CD8-positive, alpha-beta memory T cell (primary cell): ENCODE measurements around the gene BTNL9. TPM values are rescaled to one million over a fixed set of nuclear protein-coding genes. Genes with fewer than 3 reads are reported as not detected.
"Not testable (repeated sequence)": the region's sequence is repeated elsewhere in the genome, so short reads cannot be mapped to it uniquely, and the experiment has no call there.

Experiments used
- CTCF ChIA-PET: fragments of 350-600 bp; sonication (Branson Sonifier 250); formaldehyde crosslinking; loops from one replicate; lab custom pipeline; 2021; ENCODE audit warnings: antibody characterized with exemption; lab: Charles Lee
- POLR2A ChIA-PET: fragments of 350-600 bp; sonication (Branson Sonifier 250); formaldehyde crosslinking; loops from one replicate; lab custom pipeline; 2021; ENCODE audit warnings: antibody characterized with exemption; lab: Charles Lee
- DNase-seq, 5 donors: peaks; one replicate each; pipeline versions ENCODE4 v3.0.0 to v3.0.0-alpha.2; 2020 to 2022; ENCODE audit warnings: mixed read lengths in 1 of 5
- H3K27ac ChIP-seq: one replicate; pipeline ENCODE4 v1.7.0; 2013; ENCODE audit warnings: low read depth, mild to moderate bottlenecking, low read length, moderate library complexity
- H3K27me3 ChIP-seq: 2 replicates; pipeline ENCODE4 v1.7.0; 2013; ENCODE audit warnings: low read length, mild to moderate bottlenecking; ENCODE audit not compliant: insufficient read depth, poor library complexity, severe bottlenecking
- H3K36me3 ChIP-seq: 2 replicates; pipeline ENCODE4 v1.7.0; 2013; ENCODE audit warnings: mild to moderate bottlenecking, low read length, moderate library complexity; ENCODE audit not compliant: insufficient read depth
- H3K4me1 ChIP-seq: 2 replicates; pipeline ENCODE4 v1.7.0; 2013; ENCODE audit warnings: mild to moderate bottlenecking, low read length, moderate library complexity; ENCODE audit not compliant: insufficient read depth
- H3K4me3 ChIP-seq: 2 replicates; pipeline ENCODE4 v1.7.0; 2013; ENCODE audit warnings: mild to moderate bottlenecking, low read length
- H3K9me3 ChIP-seq: 2 replicates; pipeline ENCODE4 v1.7.0; 2013; ENCODE audit warnings: mild to moderate bottlenecking, low read length
- H3K27ac Mint-ChIP-seq, 8 donors: one replicate each; pipeline ENCODE4 v1.8.0; 2020 to 2021; ENCODE audit warnings: mixed read lengths in 8 of 8, mild to moderate bottlenecking in 6 of 8, inconsistent platforms in 3 of 8, moderate library complexity in 3 of 8
- H3K27me3 Mint-ChIP-seq, 2 donors: one replicate each; pipeline ENCODE4 v1.8.0; 2020 to 2021; ENCODE audit warnings: mixed read lengths in 2 of 2, mild to moderate bottlenecking in 1 of 2, moderate library complexity in 1 of 2
- H3K36me3 Mint-ChIP-seq, 3 donors: one replicate each; pipeline ENCODE4 v1.8.0; 2020 to 2021; ENCODE audit warnings: mixed read lengths in 3 of 3, inconsistent platforms in 1 of 3, mild to moderate bottlenecking in 1 of 3
- H3K4me1 Mint-ChIP-seq, 3 donors: one replicate each; pipeline ENCODE4 v1.8.0; 2020 to 2021; ENCODE audit warnings: mixed read lengths in 3 of 3, inconsistent platforms in 1 of 3, mild to moderate bottlenecking in 1 of 3
- H3K4me3 Mint-ChIP-seq, 7 donors: one replicate each; pipeline ENCODE4 v1.8.0; 2020 to 2021; ENCODE audit warnings: mixed read lengths in 7 of 7, mild to moderate bottlenecking in 6 of 7, moderate library complexity in 4 of 7, inconsistent platforms in 2 of 7
- H3K9me3 Mint-ChIP-seq, 5 donors: one replicate each; pipeline ENCODE4 v1.8.0; 2020 to 2022; ENCODE audit warnings: mixed read lengths in 5 of 5, mild to moderate bottlenecking in 3 of 5, moderate library complexity in 2 of 5, inconsistent platforms in 1 of 5
- polyA plus RNA-seq: library from polyadenylated mRNA; unstranded; fragments of 300-500 nt; fragmentation: Illumina TruSeq; gene quantifications from one replicate; pipeline ENCODE4 v1.2.3, GENCODE V29; 2021
- total RNA-seq, 2 experiments: library from RNA; stranded (reverse); gene quantifications; one replicate each; pipeline ENCODE4 v1.2.3, GENCODE V29; 2021

Gene BTNL9
- not detected for total RNA-seq
- not detected for polyA plus RNA-seq

DNA sequence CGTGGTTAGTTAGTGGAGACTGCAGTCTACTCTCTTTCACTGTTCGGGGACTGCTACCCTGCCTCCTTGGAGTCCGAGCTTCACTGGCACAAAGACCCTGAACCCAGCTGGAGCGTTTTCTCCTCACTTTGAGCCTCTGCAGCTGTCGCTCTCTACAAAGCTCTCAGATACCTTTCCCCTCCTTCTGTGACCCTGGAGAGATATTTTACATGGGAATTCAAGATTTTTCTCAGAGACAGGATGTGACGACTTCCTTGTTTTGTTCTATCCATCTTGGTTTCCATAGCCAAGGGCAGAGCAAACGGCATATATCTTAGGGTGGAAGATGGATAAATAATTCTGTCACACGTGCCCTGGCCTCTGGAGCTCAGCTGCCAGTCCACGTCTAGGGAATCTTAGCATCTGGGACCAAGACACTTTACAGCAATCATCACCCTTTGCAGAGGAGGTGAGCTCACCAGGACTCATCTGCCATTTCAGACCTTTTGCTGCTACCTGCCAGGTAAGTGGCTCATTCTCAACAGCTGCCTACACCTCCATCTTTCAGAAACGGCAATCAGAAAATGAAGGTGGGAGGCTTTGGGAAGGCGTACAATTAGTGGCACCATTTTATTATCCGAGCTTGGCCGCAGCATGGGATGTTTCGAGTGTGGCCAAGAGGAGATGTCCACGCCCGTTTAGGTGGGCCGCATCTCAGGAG, at the start of gene BTNL9:
TSS of gene BTNL9 (plus strand) at position 336 of the 700 bp plus-strand sequence. CDS start 5,224 bp downstream, outside the sequence.
- H3K4me1 ChIP-seq = no peaks in the 10 kb centered on the region
- no peaks in the 10 kb centered on the region for H3K36me3 ChIP-seq
- H3K4me3 ChIP-seq = no peak within 1 kb of the TSS
- no peaks in the 10 kb centered on the region for H3K9me3 Mint-ChIP-seq
- H3K27ac Mint-ChIP-seq = peak within 1 kb of the TSS in 1 of 8 donors; percentile 26
- no peak within 1 kb of the TSS for H3K27ac ChIP-seq
- peaks cover 18 to 44% of the 10 kb centered on the region in 2 donors for H3K27me3 Mint-ChIP-seq
- POLR2A ChIA-PET = no interaction called here
- no peak for DNase-seq
- CTCF ChIA-PET = no interaction called here
- no peaks in the 10 kb centered on the region for H3K36me3 Mint-ChIP-seq
- H3K27me3 ChIP-seq = peaks cover 6% of the 10 kb centered on the region
- H3K4me3 Mint-ChIP-seq = no peak within 1 kb of the TSS
- no peaks in the 10 kb centered on the region for H3K4me1 Mint-ChIP-seq
- no peaks in the 10 kb centered on the region for H3K9me3 ChIP-seq

DNA sequence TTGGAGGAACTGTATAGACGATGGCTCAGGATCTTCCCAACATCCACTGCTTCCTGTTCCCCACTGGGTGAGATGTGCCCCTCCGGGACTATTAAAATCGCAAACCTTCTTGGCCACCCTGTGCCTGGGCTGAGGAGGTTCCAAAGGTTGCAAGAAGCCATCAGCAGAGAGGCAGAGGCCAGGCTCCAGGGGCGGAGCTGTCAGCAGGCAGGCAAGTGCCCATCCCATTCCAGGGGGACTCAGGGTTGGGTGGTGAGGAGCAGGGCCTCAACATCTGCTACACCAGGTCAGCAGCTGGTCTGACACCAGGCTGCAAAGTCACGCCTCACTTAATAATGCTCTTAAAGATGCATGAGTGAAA, 49.2 kb upstream of the BTNL9 start:
- Mint-ChIP-seq H3K27ac (no peak overlapping the region), H3K27me3 (peaks cover 3 to 54% of the 10 kb centered on the region in 2 donors), H3K9me3 (peaks cover 0 to 10% (median 5%) of the 10 kb centered on the region in 5 donors), H3K4me3 (no peak overlapping the region), H3K36me3 (peaks cover 0 to 7% (median 0%) of the 10 kb centered on the region in 3 donors), H3K4me1 (no peaks in the 10 kb centered on the region)
- H3K9me3 ChIP-seq = no peaks in the 10 kb centered on the region
- H3K4me1 ChIP-seq = no peaks in the 10 kb centered on the region
- no peak overlapping the region for H3K27ac ChIP-seq
- no peak for DNase-seq
- no peaks in the 10 kb centered on the region for H3K36me3 ChIP-seq
- no peak overlapping the region for H3K4me3 ChIP-seq
- CTCF ChIA-PET = no interaction called here
- POLR2A ChIA-PET = no interaction called here
- H3K27me3 ChIP-seq = no peaks in the 10 kb centered on the region

DNA sequence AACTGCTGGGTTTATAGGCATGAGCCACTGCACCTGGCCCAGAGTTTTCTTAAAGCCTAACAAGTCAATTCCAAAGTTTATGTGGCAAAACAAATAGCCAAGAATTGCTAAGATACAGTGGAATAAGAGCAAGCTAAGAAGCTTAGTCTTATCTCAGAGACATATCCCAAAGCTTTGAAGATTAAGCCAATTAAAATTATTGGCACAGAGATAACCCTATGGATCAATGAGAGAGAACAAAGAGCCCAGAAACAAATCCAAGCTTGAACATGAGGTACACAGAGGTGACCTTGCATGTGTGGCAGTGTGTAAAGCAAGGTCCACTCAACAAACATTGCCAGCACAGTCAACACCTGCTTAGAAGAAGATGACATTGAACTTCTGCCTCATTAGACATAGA, 38.1 kb upstream of the BTNL9 start:
- CTCF ChIA-PET = no interaction called here
- Histone ChIP-seq H3K27ac (no peak overlapping the region), H3K36me3 (no peaks in the 10 kb centered on the region), H3K4me1 (no peaks in the 10 kb centered on the region), H3K4me3 (no peak overlapping the region), H3K27me3 (peaks cover under 1% of the 10 kb centered on the region), H3K9me3 (no peaks in the 10 kb centered on the region)
- H3K36me3 Mint-ChIP-seq = no peaks in the 10 kb centered on the region
- DNase-seq = no peak
- POLR2A ChIA-PET = no interaction called here
- H3K27me3 Mint-ChIP-seq = peaks cover 14 to 42% of the 10 kb centered on the region in 2 donors
- H3K4me1 Mint-ChIP-seq = no peaks in the 10 kb centered on the region
- H3K9me3 Mint-ChIP-seq = no peaks in the 10 kb centered on the region
- no peak overlapping the region for H3K27ac Mint-ChIP-seq
- no peak overlapping the region for H3K4me3 Mint-ChIP-seq

DNA sequence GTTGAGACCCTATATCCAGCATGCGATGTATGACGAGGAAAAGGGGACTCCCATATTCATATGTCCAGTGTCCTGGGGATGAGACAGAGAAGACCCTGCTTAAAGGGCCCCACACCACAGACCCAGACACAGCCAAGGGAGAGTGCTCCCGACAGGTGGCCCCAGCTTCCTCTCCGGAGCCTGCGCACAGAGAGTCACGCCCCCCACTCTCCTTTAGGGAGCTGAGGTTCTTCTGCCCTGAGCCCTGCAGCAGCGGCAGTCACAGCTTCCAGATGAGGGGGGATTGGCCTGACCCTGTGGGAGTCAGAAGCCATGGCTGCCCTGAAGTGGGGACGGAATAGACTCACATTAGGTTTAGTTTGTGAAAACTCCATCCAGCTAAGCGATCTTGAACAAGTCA, 34.3 kb upstream of the BTNL9 start:
- no peaks in the 10 kb centered on the region for H3K4me1 ChIP-seq
- no peaks in the 10 kb centered on the region for H3K36me3 ChIP-seq
- Mint-ChIP-seq H3K9me3 (no peaks in the 10 kb centered on the region), H3K4me3 (no peak overlapping the region), H3K4me1 (no peaks in the 10 kb centered on the region), H3K27ac (no peak overlapping the region), H3K27me3 (peaks cover 9 to 37% of the 10 kb centered on the region in 2 donors), H3K36me3 (no peaks in the 10 kb centered on the region)
- CTCF ChIA-PET = no interaction called here
- no peak overlapping the region for H3K4me3 ChIP-seq
- no peak for DNase-seq
- H3K9me3 ChIP-seq = no peaks in the 10 kb centered on the region
- no peak overlapping the region for H3K27ac ChIP-seq
- POLR2A ChIA-PET = no interaction called here
- no peaks in the 10 kb centered on the region for H3K27me3 ChIP-seq

DNA sequence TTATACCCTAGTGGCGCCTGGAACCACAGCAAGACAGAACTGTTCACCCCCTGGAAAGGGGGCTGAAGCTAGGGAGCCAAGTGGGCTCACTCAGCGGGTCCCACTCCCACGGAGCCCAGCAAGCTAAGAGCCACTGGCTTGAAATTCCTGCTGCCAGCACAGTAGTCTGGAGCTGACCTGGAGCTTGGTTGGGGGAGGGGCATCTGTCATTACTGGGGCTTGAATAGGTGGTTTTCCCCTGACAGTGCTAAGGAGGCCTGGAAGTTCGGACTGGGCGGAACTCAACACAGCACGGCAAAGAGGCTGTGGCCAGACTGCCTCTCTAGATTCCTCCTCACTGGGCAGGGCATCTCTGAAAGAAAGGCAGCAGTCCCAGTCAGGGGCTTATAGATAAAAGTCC, 31.9 kb upstream of the BTNL9 start:
- H3K36me3 ChIP-seq = no peaks in the 10 kb centered on the region
- ChIA-PET CTCF (no interaction called here), POLR2A (no interaction called here)
- H3K27ac ChIP-seq = no peak overlapping the region
- Mint-ChIP-seq H3K27me3 (peaks cover 14 to 33% of the 10 kb centered on the region in 2 donors), H3K9me3 (no peaks in the 10 kb centered on the region), H3K4me1 (no peaks in the 10 kb centered on the region), H3K36me3 (no peaks in the 10 kb centered on the region), H3K4me3 (no peak overlapping the region), H3K27ac (no peak overlapping the region)
- DNase-seq = no peak
- H3K27me3 ChIP-seq = no peaks in the 10 kb centered on the region
- no peak overlapping the region for H3K4me3 ChIP-seq
- no peaks in the 10 kb centered on the region for H3K9me3 ChIP-seq
- no peaks in the 10 kb centered on the region for H3K4me1 ChIP-seq

DNA sequence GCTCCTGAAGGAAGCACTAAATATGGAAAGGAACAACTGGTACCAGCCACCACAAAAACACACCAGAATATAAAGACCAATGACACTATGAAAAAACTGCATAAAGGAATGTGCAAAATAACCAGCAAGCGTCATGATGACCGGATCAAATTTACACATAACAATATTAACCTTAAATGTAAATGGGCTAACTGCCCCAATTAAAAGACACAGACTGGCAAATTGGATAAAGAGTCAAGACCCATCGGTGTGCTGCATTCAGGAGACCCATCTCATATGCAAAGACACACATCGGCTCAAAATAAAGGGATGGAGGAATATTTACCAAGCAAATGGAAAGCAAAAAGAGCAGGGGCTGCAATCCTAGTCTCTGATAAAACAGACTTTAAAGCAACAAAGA, 30.0 kb upstream of the BTNL9 start:
- H3K27me3 ChIP-seq, H3K9me3 Mint-ChIP-seq, H3K36me3 Mint-ChIP-seq, DNase-seq, H3K4me1 ChIP-seq, H3K4me3 ChIP-seq, H3K9me3 ChIP-seq, H3K27ac ChIP-seq, CTCF ChIA-PET, H3K4me3 Mint-ChIP-seq, H3K4me1 Mint-ChIP-seq, H3K36me3 ChIP-seq, H3K27ac Mint-ChIP-seq, POLR2A ChIA-PET: not testable (repeated sequence)
- H3K27me3 Mint-ChIP-seq = peaks cover 11 to 31% of the 10 kb centered on the region in 2 donors

DNA sequence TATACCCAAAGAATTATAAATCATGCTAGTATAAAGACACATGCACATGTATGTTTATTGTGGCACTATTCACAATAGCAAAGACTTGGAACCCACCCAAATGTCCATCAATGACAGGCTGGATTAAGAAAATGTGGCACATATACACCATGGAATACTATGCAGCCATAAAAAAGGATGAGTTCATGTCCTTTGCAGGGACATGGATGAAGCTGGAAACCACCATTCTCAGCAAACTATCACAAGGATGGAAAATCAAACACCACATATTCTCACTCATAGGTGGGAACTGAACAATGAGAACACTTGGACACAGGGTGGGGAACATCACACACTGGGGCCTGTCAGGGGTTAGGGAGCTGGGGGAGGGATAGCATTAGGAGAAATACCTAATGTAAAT, 25.4 kb upstream of the BTNL9 start:
- H3K9me3 Mint-ChIP-seq, H3K36me3 Mint-ChIP-seq, POLR2A ChIA-PET, CTCF ChIA-PET, H3K27ac ChIP-seq, DNase-seq, H3K4me3 ChIP-seq, H3K4me1 ChIP-seq, H3K36me3 ChIP-seq, H3K4me3 Mint-ChIP-seq, H3K9me3 ChIP-seq, H3K27ac Mint-ChIP-seq, H3K27me3 ChIP-seq, H3K4me1 Mint-ChIP-seq: not testable (repeated sequence)
- peaks cover 22 to 32% of the 10 kb centered on the region in 2 donors for H3K27me3 Mint-ChIP-seq

DNA sequence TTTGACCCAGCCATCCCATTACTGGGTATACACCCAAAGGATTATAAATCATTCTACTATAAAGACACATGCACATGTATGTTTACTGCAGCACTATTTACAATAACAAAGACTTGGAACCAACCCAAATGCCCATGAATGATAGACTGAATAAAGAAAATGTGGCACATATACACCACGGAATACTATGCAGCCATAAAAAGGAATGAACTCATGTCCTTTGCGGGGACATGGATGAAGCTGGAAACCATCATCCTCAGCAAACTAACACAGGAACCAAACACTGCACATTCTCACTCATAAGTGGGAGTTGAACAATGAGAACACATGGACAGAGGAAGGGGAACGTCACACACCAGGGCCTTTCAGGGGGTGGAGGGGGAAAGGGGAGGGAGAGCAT, 22.6 kb upstream of the BTNL9 start:
- H3K27me3 ChIP-seq, H3K27ac ChIP-seq, H3K4me3 ChIP-seq, H3K4me1 Mint-ChIP-seq, H3K36me3 ChIP-seq, H3K9me3 ChIP-seq, POLR2A ChIA-PET, H3K4me3 Mint-ChIP-seq, H3K4me1 ChIP-seq, CTCF ChIA-PET, DNase-seq: not testable (repeated sequence)
- Mint-ChIP-seq H3K9me3 (peaks cover 5 to 22% (median 15%) of the 10 kb centered on the region in 5 donors), H3K27ac (peak overlapping the region in 1 of 8 donors; percentile 49), H3K27me3 (peaks cover 20 to 37% of the 10 kb centered on the region in 2 donors), H3K36me3 (peaks cover 0 to 10% (median 0%) of the 10 kb centered on the region in 3 donors)
